Heart left ventricle (tissue), 13 donors: ENCODE results near the gene MPO.

Experiments used
- POLR2A ChIP-seq, 2 donors: fragments of 450-650 bp; IDR thresholded peaks; one replicate each; pipeline ENCODE4 v1.6.1; 2017; ENCODE audit warnings: antibody characterized with exemption in 2 of 2, mild to moderate bottlenecking in 2 of 2, moderate library complexity in 2 of 2
- TF ChIP-seq, protein P1 (sequence below), 12 donors: fragments of 200-600 bp; sonication (generic) in 4 of 12; IDR thresholded peaks; one replicate each; pipeline versions ENCODE4 v1.5.0 to v1.8.0; 2018 to 2022; ENCODE audit warnings: antibody characterized with exemption in 12 of 12, mild to moderate bottlenecking in 5 of 12
- donor health status: ischemic (EF 13 %, LVEDD 7.1; RV severe dilation, severe dysfunction).
- donor health status: DM: no; HTN: yes; CAD: no.
- donor health status: DM: no; HTN: no; CAD: no.
- donor health status: ischemic (EF 25% LVEDD 6.9; RV normal size, moderate dysfunction).
- donor health status: ischemic (EF 25% LVEDD 5.7; RV mildly dilated, moderate dysfunction).
- donor health status: ischemic (EF 35%, LVEDD 5.7; RV mildly dilated, moderate dysfunction).
- donor health status: nonischemic (EF 11% LVEDD 7.7; RV severe dilation, severe dysfunction).
- donor health status: DM: yes; HTN: yes; CAD: no.
- donor health status: PGD.
- donor health status: ischemic (EF 29% LVEDD 5.4; RV normal size, mild dysfunction).
- donor health status: nonischemic (EF 23%, LVEDD 6.1; RV moderate dilation, normal function).

DNA sequence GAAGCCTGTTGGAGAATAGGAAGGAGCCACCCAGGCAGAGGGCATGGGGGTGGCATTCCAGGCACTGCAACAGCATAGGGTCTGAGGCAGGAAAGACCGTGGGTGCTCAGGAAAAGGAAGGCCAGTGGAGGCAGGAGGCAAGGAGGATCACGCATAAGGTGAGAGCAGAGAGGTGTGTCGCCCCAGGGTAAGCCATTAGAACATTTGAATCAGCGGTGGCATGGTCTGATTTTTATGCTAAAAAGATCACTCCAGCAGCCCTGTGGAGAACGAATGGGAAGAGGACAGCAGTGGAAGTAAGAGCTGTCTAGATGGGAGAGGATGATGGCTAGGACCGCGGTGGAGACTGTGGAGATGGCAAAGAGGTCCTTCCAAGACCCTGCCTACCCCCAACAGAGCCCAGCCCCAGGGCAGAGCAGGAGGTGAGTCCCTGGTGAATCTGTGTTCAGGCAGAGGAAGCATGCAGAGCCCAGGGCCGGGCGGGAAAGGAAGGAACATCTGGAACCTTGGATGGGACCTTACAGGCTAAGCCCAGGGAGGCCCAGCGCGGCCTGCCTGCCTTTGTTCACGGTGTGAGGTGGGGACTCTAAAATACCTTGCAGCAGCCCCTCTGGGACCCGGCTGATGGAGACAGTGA lies 34.5 kb downstream of the MPO start:
- no peak for TF ChIP-seq POLR2A (IDR thresholded peaks at IDR 0.05)
- TF ChIP-seq, protein P1, sequence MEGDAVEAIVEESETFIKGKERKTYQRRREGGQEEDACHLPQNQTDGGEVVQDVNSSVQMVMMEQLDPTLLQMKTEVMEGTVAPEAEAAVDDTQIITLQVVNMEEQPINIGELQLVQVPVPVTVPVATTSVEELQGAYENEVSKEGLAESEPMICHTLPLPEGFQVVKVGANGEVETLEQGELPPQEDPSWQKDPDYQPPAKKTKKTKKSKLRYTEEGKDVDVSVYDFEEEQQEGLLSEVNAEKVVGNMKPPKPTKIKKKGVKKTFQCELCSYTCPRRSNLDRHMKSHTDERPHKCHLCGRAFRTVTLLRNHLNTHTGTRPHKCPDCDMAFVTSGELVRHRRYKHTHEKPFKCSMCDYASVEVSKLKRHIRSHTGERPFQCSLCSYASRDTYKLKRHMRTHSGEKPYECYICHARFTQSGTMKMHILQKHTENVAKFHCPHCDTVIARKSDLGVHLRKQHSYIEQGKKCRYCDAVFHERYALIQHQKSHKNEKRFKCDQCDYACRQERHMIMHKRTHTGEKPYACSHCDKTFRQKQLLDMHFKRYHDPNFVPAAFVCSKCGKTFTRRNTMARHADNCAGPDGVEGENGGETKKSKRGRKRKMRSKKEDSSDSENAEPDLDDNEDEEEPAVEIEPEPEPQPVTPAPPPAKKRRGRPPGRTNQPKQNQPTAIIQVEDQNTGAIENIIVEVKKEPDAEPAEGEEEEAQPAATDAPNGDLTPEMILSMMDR (IDR thresholded peaks at IDR 0.05), result no peak
